ENCODE results near the gene SLC38A1.

Gene SLC38A1

GRCh38 chr12:46230306-46230705 lies 38.5 kb downstream of the SLC38A1 start:
- FAIRE-seq = no peak

GRCh38 chr12:46227616-46228015 lies 41.2 kb downstream of the SLC38A1 start:
- no peak for FAIRE-seq

GRCh38 chr12:46224386-46224785 lies 44.5 kb downstream of the SLC38A1 start:
- no peak for FAIRE-seq

- FAIRE-seq = no peak
These were observed 45.8 kb downstream of the SLC38A1 start for GRCh38 chr12:46223047-46223446.

- no peak for FAIRE-seq
These were observed 46.2 kb downstream of the SLC38A1 start for GRCh38 chr12:46222636-46223035.

GRCh38 chr12:46221255-46222128 lies 47.4 kb downstream of the SLC38A1 start:
- no peak for FAIRE-seq

- FAIRE-seq = no peak
These were observed 48.8 kb downstream of the SLC38A1 start for GRCh38 chr12:46219877-46220655.

- no peak for FAIRE-seq
These were observed 49.5 kb downstream of the SLC38A1 start for GRCh38 chr12:46219132-46219876.

GRCh38 chr12:46218322-46219095 lies 50.3 kb downstream of the SLC38A1 start:
- FAIRE-seq = no peak

- FAIRE-seq = no peak
These were observed 51.1 kb downstream of the SLC38A1 start for GRCh38 chr12:46217541-46218321.

GRCh38 chr12:46214668-46215436 lies 54.0 kb downstream of the SLC38A1 start:
- no peak for FAIRE-seq

- FAIRE-seq = no peak
These were observed 56.5 kb downstream of the SLC38A1 start for GRCh38 chr12:46212108-46212982.

- no peak for FAIRE-seq
These were observed 57.9 kb downstream of the SLC38A1 start for GRCh38 chr12:46210873-46211439.

GRCh38 chr12:46209914-46210872 lies 58.6 kb downstream of the SLC38A1 start:
- no peak for FAIRE-seq

GRCh38 chr12:46209170-46209569 lies 59.7 kb downstream of the SLC38A1 start:
- FAIRE-seq = no peak

- FAIRE-seq = no peak
These were observed 60.5 kb downstream of the SLC38A1 start for GRCh38 chr12:46208370-46208769.

- FAIRE-seq = no peak
These were observed 61.2 kb downstream of the SLC38A1 start for GRCh38 chr12:46207644-46208043.

GRCh38 chr12:46206471-46206870 lies 62.4 kb downstream of the SLC38A1 start:
- FAIRE-seq = no peak
